ENCODE data around the gene CDH13. TPM values are rescaled to one million over a fixed set of nuclear protein-coding genes. Genes with fewer than 3 reads are reported as not detected.

CDH13 gene
- total and polyA plus RNA-seq, 12 donors = 0.86 to 30.6 (median 2.4) TPM

DNA sequence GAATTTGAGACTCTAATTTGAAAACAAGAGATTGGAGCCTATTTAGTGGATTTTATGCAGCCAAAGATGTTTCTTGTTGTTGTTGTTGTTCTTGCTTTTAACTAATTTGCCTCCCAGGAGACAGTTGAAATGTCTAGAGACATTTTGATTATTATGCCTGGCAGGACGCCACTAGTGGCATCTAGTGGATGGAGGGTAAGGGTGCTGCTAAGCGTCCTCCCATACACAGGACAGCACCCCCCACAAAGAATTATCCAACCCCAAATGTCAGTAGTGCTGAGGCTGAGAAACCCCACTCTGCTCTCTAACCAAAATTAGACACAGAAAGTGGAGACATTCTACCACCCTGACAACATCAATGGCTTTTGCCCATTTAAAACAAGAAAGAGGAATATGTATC is 1165.6 kb downstream of the CDH13 start:
- no peaks in the 10 kb centered on the region for H3K4me1 ChIP-seq (replicated peaks in 1 of 2)
- no peak overlapping the region for H3K4me3 ChIP-seq
- no peaks in the 10 kb centered on the region for H3K9me3 ChIP-seq (replicated peaks in 1 of 3)
- WGBS, 4 donors = 48 to 80% (median 71%) methylated on average over 2 of the region's 2 CpGs
- no peaks in the 10 kb centered on the region for H3K27me3 ChIP-seq
- intact Hi-C loops (cut with DNase I) = no loop called here
- no peak for TF ChIP-seq CTCF (IDR thresholded peaks at IDR 0.05)
- TF ChIP-seq POLR2A (IDR thresholded peaks at IDR 0.05) = no peak
- DNase-seq = no peak
- H3K36me3 ChIP-seq (replicated peaks in 1 of 2) = no peaks in the 10 kb centered on the region
- no peak overlapping the region for H3K27ac ChIP-seq

DNA sequence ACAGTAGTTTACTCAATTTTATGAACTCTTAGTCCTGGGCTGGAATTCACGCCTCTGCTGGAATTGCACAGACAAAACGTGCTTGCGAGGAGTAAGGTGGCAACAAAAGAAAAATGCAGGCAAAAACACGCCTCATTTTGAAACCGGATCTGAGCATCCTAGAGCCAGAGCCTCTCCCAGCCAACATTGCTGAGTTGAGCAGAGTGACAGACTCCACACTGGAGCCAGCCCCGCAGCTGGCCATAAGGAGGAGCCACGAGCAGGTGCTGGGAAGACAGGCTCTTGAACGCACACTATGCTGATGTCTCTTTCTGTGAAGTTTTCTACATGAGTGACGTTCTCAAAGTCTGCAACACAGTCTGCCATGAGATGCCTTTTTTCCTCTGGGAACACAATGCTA is 1166.4 kb downstream of the CDH13 start:
- intact Hi-C loops (cut with DNase I) = no loop called here
- TF ChIP-seq POLR2A (IDR thresholded peaks at IDR 0.05) (no peak), CTCF (IDR thresholded peaks at IDR 0.05) (no peak)
- Histone ChIP-seq H3K4me1 (replicated peaks in 1 of 2) (no peaks in the 10 kb centered on the region), H3K9me3 (replicated peaks in 1 of 3) (no peaks in the 10 kb centered on the region), H3K27me3 (no peaks in the 10 kb centered on the region), H3K4me3 (no peak overlapping the region), H3K27ac (no peak overlapping the region), H3K36me3 (replicated peaks in 1 of 2) (no peaks in the 10 kb centered on the region)
- no peak for DNase-seq
- WGBS, 4 donors = 72 to 83% (median 73%) methylated on average over 7 to 9 of the region's 9 CpGs

- Histone ChIP-seq H3K4me3 (no peak overlapping the region), H3K36me3 (replicated peaks in 1 of 2) (no peaks in the 10 kb centered on the region), H3K9me3 (replicated peaks in 1 of 3) (no peaks in the 10 kb centered on the region), H3K27ac (no peak overlapping the region), H3K27me3 (no peaks in the 10 kb centered on the region), H3K4me1 (replicated peaks in 1 of 2) (no peaks in the 10 kb centered on the region)
- WGBS, 4 donors = 52 to 68% (median 61%) methylated on average over 10 of the region's 10 CpGs
- DNase-seq = no peak
- no peak for TF ChIP-seq CTCF (IDR thresholded peaks at IDR 0.05)
- no peak for TF ChIP-seq POLR2A (IDR thresholded peaks at IDR 0.05)
- intact Hi-C loops (cut with DNase I) = no loop called here
Observed at GRCh38 chr16:83794860-83795554, 1168.2 kb downstream of the CDH13 start.

- TF ChIP-seq POLR2A (IDR thresholded peaks at IDR 0.05) (no peak), CTCF (IDR thresholded peaks at IDR 0.05) (no peak)
- no peaks in the 10 kb centered on the region for H3K36me3 ChIP-seq (replicated peaks in 1 of 2)
- DNase-seq = no peak
- H3K27ac ChIP-seq = no peak overlapping the region
- H3K9me3 ChIP-seq (replicated peaks in 1 of 3) = no peaks in the 10 kb centered on the region
- H3K27me3 ChIP-seq = no peaks in the 10 kb centered on the region
- WGBS, 4 donors = 72 to 84% (median 75%) methylated on average over 9 of the region's 9 CpGs
- no peak overlapping the region for H3K4me3 ChIP-seq
- intact Hi-C loops (cut with DNase I) = no loop called here
- peaks cover 0 to 3% of the 10 kb centered on the region in 2 donors for H3K4me1 ChIP-seq (replicated peaks in 1 of 2)
Observed at GRCh38 chr16:83797013-83797412, 1170.2 kb downstream of the CDH13 start.

Data from adrenal gland (tissue), 12 donors.